Midbrain (tissue), 1 donor: Measurements from ENCODE around the gene NMRK2.
"Not testable (repeated sequence)": the region's sequence is repeated elsewhere in the genome, so short reads cannot be mapped to it uniquely, and the experiment has no call there.

Source experiments
- DNase-seq: peaks from one replicate; lab custom pipeline; 2025; lab: John Stamatoyannopoulos, UW

NMRK2 gene, protein sequence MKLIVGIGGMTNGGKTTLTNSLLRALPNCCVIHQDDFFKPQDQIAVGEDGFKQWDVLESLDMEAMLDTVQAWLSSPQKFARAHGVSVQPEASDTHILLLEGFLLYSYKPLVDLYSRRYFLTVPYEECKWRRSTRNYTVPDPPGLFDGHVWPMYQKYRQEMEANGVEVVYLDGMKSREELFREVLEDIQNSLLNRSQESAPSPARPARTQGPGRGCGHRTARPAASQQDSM

DNA sequence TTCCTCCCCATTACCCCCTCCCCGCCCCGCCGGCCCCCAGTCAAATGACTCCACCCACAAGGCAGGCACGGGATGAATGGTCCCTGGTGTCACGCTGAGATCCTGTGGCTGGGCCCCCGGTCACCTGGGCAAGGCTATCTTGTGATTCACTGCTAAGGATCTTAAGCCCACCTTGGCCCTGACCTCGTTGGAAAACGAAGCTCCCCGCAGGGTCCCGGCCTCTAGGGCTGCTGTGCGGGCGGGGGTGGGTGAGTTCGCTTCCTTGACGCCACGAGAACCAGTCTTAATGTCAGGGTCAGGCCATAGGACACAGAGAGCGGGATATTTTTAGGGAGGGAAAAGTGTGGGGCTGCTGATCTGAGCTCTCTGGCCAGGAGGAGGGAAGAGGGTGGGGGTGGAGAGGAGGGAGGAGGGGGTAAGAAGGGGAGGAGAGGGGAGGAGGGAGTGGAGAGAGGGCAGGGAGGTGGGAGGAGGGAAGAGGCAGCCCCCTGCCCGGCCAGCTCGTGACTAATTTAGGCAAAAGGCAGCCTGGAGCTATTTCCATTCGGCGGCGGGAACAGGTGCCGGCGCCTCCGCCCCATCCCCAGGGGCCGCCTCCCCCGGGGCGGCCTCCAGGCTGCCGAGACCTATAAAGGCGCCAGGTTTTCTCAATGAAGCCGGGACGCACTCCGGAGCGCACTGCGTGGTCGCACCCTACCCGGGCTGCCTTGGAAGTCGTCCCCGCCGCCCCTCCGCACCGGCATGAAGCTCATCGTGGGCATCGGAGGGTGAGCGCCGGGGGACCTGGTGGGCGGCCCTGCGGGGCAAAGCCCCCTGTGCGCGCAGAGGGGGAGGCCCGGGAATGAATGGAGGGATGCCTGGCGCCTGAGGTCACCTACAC lies at the start of gene NMRK2:
Gene NMRK2 (plus strand): TSS at position 139 of the 880 bp plus-strand sequence. CDS start 603 bp downstream, at position 742.
- no peak for DNase-seq

DNA sequence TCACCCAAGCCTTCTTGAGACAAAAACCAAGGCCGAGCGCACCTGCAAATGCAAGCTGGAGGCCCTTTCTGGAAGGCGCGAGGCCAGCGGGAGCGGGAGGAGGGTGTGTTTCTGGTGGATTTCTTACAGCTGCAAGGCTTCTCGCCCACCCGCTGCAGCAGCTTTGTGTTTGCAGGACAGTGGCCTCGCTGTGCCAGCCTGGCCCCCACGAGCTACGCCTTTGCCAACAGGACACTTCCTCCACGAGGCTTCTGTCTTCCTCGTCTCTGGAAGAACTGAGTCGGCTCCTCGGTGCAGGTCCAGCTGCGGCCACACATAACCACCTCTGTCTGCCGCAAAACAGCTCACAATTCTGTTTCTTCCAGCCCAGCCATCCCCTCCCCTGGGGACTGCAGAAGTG lies 42.3 kb upstream of the NMRK2 start:
- DNase-seq: peak; percentile 16

DNA sequence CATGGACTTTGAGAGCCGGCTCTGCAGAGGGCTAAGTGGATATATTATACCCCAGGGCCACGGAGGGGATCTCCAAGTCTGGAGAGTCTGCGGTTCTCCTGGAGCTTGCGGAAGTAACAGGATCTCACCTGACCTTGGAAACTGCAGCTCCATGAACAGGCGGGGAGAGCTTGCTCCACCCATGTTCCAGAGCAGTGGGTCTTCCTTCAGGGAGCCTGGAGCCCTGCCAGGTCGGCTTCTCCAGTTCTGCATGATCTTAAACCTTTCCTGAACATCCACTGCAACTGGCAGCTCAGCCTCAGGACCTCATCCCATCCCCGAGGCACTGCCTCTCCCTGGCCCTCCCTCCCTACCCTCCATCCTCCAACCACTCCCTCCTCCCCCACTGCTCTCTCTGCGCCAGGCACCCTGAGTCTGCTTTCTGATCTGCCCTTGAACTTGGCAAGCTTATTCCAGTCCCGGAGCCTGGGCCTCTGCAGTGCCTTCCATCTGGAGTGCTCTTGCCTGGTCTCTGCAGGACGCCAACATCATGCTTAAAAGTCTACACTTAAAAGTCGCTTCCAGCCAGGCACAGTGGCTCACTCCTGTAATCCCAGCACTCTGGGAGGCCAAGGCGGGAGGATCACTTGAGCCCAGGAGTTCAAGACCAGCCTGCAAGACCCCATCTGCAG lies 39.2 kb upstream of the NMRK2 start:
- no peak for DNase-seq

DNA sequence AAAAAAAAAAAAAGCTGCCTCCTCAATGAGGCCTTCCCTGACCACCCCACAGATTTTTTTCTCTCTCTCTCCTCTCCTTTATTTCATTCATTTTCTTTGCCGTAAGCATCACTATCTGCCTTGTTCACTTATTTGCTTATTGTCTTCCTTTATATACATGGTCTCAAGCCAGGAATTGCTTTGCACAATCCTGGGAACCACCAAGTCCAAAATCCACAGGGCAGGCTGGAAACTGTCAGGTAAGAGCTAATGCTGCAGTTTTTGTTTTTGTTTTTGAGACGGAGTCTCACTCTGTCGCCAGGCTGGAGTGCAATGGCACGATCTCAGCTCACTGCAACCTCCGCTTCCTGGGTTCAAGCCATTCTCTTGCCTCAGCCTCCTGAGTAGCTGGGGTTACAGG lies 37.9 kb upstream of the NMRK2 start:
- not testable (repeated sequence) for DNase-seq

DNA sequence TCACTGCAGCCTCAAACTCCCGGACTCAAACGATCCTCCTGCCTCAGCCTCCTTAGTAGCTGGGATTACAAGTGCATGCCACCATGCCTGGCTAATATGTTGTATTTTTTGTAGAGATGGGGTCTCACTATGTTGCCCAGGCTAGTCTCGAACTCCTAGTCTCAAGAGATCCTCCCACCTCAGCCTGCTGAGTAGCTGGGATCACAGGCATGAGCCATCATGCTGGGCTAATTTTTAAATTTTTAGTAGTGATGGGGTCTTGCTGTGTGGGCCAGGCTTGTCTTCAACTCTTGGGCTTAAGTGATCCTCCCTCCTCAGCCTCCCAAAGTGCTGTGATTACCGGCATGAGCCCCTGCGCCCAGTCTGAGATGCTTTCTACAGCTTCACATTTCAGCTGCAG lies 37.1 kb upstream of the NMRK2 start:
- DNase-seq: no peak

DNA sequence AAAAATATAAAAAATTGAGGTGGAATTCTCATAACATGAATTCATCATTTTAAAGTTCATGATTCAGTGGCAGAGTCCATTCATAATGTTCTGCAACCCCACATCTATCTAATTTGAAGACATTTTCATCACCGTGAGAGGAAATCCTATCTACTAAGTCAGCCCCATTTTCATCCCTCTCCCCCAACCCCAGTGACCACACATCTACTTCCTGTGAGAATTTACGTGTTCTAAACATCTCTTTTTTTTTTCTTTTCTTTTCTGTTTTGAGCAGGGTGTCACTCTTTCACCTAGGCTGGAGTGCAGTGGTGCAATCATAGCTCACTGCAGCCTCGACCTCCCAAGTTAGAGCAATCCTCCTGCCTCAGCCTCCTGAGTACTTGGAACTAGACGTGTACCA lies 34.9 kb upstream of the NMRK2 start:
- no peak for DNase-seq

DNA sequence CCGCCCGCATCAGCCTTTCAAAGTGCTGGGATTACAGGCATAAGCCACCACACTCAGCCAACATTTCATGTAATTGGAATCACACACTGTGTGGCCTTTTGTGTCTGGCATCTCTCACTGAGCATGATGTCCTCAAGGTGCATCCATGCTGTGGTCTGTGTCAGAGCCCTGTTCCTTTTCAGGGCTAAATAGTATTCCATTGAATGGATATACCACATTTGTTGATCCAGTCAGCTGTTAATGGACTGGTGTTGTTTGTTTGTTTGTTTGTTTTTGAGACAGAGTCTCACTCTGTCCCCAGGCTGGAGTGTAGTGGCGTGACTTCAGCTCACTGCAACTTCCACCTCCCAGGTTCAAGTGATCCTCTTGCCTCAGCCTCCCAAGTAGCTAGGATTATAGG lies 34.4 kb upstream of the NMRK2 start:
- DNase-seq: no peak

DNA sequence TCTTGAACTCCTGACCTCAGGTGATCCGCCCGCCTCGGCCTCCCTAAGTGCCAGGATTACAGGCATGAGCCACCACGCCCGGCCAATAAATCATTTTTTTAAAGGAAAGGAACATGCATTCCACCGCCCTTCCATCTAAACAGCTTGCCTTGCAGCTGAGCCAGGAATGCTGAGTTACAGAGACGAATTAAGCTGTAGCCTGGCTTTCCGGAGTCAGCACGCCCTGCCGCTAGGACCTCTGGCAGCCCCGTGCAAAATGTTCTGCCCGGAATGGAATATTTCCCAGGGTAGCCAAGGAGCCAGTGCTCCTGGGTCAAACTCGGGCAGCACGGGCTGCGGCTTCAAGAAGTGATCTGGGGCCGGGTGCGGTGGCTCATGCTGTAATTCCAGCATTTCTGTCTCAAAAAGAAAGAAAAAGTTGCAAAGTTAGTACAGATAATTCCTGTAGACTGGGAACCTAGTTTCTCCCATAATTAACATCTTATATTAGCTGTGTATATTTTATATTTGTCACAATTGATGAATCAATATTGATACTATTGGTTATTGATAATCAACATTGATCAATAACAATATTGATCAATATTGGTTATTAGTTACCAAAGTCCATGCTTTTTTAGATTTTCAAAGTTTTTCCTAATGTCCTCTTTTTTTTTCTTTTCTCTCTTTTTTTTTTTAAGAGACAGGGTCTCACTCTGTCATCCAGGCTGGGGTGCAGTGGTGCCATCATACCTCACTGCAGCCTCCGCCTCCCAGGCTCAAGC lies 33.2 kb upstream of the NMRK2 start:
- peak; percentile 2 for DNase-seq

DNA sequence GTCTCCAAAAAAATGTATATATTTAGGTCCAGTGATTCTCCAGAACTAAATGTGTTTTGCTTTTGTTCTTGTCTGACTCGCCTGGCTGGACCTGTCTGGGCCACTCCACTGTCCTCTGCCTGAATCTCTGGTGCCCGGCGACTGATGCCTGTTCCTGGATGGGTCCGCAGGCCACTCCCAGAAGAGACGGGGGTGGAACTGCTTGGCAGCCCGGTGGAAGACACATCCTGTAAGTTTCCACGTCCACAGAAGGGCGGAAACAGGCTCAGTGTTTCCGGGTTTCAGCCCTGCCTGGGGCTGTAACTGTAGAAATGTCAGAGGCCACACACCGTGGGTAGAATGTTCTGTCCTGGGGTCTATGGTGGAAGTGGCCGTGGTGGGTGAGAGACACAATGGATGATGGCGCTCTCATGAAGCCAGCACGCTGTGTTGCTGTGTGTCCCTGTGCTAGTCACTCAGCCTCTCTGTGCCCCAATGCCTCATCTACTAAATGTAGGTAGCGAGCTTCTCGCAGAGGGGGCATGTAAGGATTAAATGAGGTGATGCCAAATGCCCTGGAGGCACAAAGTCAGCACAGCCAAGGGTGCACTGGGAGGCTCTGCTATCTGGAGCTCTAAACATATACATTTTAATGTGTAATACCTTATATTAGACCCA lies 30.4 kb upstream of the NMRK2 start:
- no peak for DNase-seq

DNA sequence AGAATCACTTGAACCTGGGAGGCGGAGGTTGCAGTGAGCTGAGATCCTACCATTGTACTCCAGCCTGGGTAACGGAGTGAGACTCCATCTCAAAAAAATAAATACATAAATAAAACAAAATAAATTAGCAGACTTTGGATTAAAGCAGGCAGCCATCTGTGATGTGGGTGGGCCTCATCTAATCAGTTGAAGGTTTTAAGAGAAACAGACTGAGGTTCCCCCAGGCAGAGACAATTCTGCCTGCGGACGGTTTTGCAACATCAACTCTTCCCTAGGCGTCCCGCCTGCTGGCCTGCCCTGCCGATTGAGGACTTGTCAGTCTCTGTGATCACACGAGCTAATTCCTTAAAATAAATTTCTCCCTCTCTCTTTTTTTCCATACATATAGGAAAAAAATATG lies 28.6 kb upstream of the NMRK2 start:
- DNase-seq: no peak

DNA sequence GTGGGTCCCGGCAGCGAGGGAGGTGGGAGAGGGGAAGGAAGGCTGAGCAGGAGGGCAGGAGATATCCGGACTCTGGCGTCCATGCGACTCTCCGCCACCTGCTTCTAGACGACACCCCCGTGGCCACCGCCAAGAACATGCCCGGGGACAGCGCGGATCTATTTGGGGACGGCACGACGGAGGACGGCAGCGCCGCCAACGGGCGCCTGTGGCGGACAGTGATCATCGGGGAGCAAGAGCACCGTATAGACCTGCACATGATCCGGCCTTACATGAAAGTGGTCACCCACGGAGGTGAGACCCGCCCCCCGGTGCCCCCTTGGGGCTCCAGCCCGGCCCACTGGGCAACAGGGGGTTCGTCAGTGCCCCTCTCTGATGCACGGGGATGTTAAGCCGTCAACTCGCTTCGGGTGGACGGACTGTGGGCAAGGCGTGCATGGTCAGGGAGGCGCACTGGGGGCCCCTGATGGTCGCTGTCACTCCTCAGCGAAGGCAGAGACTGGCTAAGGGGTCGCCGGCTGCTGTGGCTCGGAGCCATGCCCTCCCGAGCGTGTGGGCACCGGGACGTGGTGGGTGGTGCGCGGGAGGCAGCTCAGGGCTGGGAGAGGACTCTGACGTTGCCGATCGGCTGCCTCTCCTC lies 25.1 kb upstream of the NMRK2 start:
- DNase-seq: no peak

DNA sequence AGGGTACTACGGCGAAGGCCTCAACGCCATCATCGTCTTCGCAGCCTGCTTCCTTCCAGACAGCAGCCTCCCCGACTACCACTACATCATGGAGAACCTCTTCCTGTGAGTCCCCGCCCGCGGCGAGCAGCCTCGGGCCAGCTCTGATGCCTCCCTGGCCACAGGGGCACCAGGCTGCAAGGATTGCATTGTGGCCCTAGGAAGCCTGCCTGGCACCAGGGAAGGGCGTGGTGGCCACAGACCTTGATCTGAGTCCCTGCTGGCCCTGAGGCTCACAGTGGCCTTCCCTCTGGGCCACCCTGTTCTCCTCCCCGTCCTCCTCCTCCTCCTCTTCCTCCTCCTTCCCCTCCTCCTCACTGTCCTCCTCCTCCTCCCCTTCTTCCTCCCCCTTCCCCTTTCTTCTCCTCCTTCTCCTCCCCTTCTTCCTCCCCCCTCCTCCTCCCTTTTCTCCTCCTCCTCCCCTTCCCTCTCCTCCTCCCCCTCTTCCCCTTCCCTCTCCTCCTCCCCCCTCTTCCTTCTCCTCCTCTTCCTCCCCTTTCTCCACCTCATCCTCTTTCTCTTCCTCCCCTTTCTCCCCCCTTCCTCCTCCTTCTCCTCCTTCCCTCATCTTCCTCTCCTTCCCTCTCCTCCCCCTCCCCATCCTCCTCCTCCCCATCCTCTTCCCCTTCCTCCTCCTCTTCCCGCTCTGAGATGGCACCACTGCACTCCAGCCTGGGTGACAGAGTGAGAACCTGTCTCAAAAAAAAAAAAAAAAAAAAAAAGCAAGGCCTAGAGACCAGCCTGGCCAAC lies 24.4 kb upstream of the NMRK2 start:
- DNase-seq: no peak

DNA sequence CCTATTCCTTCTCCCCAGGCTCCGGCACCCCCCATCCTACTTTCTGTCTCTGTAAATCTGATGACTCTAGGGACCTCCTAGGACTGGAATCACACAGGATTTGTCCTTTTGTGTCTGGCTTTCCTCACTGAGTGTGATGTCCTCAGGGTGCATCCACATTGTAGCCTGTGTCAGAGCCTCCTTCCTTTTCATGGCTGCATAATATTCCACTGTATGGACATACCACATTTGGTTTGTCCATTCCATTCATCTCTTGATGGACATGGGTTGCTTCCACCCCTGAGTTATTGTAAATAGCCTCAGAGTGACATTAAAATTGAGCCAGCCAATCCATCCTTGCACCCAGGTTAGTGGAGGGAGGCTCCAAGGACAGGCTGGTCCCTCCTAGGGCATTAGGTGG lies 22.8 kb upstream of the NMRK2 start:
- no peak for DNase-seq

DNA sequence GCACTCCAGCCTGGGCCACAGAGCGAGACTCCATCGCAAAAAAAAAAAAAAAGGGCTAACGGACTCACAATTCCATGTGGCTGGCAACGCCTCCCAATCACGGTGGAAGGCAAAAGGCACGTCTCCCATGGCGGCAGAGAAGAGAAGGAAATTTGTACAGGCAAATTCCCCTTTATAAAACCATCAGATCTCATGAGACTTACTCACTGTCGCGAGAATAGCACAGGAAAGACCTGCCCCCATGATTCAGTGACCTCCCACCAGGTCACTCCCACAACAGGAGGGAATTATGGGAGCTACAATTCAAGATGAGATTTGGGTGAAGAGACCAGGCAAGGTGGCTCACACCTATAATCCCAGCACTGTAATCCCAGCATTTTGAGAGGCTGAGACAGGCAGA lies 18.7 kb upstream of the NMRK2 start:
- no peak for DNase-seq

DNA sequence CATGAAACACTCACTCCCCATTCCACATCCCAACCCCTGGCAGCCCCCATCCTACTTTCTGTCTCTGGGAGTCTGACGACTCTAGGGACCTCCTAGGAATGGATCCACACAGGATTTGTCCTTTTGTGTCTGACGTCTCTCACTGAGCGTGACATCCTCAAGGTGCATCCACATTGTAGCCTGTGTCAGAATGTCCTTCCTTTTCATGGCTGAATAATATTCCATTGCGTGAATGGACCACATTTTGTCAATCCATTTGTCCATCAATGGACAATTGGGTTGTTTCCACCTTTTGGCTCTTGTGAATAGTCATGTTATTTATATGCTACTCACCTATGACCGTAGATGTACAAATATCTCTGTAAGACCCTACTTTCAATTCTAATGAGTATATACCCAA lies 16.8 kb upstream of the NMRK2 start:
- no peak for DNase-seq

DNA sequence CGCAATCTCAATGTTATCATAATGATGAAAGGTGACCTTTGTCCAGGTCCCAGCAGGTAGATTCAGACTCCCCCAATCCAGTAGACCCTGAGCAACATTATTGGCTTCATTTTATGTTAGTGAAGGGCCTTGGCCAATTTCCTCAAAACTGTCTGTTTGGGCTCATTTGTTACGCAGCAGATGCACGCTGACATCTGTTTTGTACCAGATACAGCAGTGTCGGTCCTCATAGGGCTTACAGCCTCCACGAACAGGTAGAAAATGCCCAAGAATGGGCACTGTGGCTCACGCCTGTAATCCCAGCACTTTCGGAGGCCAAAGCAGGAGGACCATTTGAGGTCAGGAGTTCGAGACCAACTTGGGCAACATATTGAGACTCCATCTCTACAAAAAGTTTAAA lies 13.1 kb upstream of the NMRK2 start:
- DNase-seq: no peak

DNA sequence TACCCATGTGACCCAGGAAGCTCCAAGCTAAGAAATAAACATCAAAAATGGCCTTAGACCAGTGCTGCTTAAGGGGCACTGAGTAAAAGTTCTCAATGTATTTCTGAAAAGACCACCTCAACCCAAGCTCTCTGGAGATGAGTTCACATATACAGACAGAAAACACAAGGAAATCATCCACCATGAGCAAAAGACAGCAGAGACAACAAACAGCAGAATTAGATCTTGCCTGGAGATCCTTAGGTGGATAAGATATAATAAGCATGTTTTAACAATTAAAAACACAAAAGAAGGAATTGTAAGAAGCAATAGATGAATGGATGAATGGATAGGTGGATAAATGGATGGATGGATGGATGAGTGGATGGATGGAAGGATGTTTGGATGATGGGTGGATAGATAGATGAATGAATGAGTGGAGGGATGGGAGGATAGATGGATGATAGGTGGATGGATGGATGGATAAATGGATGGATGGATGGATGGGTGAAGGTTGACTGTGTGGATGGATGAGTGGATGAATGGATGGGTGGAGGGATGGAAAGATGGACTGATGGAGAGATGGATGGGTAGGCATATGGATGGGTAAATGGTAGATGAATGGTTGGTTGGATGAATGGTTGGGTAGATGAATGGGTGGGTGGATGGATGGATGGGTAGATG lies 9.6 kb upstream of the NMRK2 start:
- no peak for DNase-seq

DNA sequence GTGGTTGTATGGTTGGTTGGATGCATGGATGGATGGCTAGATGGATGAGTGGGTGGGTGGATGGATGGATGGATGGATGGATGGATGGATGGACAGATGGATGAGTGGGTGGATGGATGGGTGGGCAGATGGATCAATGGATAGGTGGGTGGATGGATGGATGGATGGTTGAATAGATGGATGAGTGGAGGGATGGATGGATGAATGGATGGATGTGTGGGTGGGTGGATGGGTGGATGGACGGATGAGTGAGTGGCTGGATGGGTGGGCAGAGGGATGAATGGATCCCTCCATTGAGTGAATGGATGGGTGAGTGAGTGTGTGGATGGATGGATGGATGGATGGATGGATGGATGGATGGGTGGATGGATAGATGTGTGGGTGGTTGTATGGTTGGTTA lies 9.0 kb upstream of the NMRK2 start:
- DNase-seq: no peak

DNA sequence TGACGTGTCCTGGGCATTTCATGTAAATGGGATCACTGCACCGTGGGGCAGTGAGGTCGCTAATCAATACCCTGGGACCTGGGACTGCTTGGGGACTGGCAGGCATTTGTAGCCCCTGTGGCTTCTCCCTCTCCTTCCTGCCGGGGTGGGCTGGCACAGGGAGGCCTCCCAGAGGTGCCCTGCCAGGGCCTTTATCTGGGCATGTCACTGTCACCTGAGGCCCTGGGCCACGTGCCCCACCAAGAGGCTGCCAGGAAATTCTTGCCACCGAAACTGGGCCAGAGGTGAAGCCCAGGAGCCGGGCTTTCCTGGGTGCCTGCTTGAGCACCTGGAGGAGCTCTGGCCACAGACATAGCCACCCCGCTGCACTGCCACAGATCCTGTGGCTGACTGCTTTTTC lies 1.8 kb upstream of the NMRK2 start:
- DNase-seq: no peak
